HEK293 (cell line): ENCODE measurements around the gene NKD1.
A peak's percentile ranks its signal among the peaks of the same experiment; 100 is the strongest.

Experiments
- CTCF ChIA-PET: fragments of 350-600 bp; formaldehyde crosslinking; extraction: SDS; loops from one replicate; lab custom pipeline; 2021; ENCODE audit warnings: antibody characterized with exemption; lab: Yijun Ruan, JAX
- POLR2A ChIA-PET: fragments of 300-600 bp; formaldehyde crosslinking; extraction: SDS; loops from one replicate; lab custom pipeline; 2020; ENCODE audit warnings: antibody characterized with exemption, inconsistent platforms; lab: Yijun Ruan, JAX
- H3K27ac ChIP-seq: fragments of 200-500 bp; sonication (Bioruptor generic); 2 replicates; pipeline ENCODE4 v1.5.1; 2014; ENCODE audit warnings: low read depth, low read length, control low read depth, inconsistent platforms; ENCODE audit errors: extremely low read depth
- H3K36me3 ChIP-seq, 2 experiments: fragments of 200-500 bp in 1 of 2; sonication (Bioruptor generic) in 1 of 2; 1 replicate in 1 of 2; 2 replicates in 1 of 2; pipeline ENCODE4 v1.5.1; 2014 to 2017; ENCODE audit warnings: inconsistent platforms in 2 of 2, low read length in 2 of 2; ENCODE audit not compliant: control insufficient read depth in 2 of 2, insufficient read depth in 1 of 2
- H3K4me1 ChIP-seq: fragments of 200-500 bp; sonication (Bioruptor generic); 2 replicates; pipeline ENCODE4 v1.5.1; 2014; ENCODE audit warnings: mild to moderate bottlenecking, low read length, inconsistent platforms; ENCODE audit not compliant: control insufficient read depth, insufficient read depth
- H3K4me3 ChIP-seq: 2 replicates; pipeline ENCODE4 v1.5.1; 2011; ENCODE audit warnings: low read depth, mild to moderate bottlenecking, control low read depth, low read length, moderate library complexity
- H3K9me3 ChIP-seq: fragments of 200-500 bp; sonication (Bioruptor generic); 2 replicates; pipeline ENCODE4 v1.5.1; 2014; ENCODE audit warnings: low read depth, low read length, inconsistent platforms; ENCODE audit not compliant: control insufficient read depth, insufficient read depth
- GLIS1 ChIP-seq: fragments of 450-650 bp; formaldehyde crosslinking; IDR thresholded peaks from 2 replicates; pipeline ENCODE4 v1.5.1; 2016; ENCODE audit warnings: missing biosample characterization, missing genetic modification characterization
- KLF1 ChIP-seq: fragments of 450-650 bp; formaldehyde crosslinking; IDR thresholded peaks from 2 replicates; pipeline ENCODE4 v1.5.1; 2016; ENCODE audit warnings: missing biosample characterization, missing genetic modification characterization
- SP2 ChIP-seq: fragments of 450-650 bp; formaldehyde crosslinking; IDR thresholded peaks from 2 replicates; pipeline ENCODE4 v1.5.1; 2016; ENCODE audit warnings: missing biosample characterization, missing genetic modification characterization
- ZBTB48 ChIP-seq: fragments of 450-650 bp; formaldehyde crosslinking; IDR thresholded peaks from 2 replicates; pipeline ENCODE4 v1.5.1; 2016; ENCODE audit warnings: missing biosample characterization, missing genetic modification characterization
- ZFP69B ChIP-seq: fragments of 450-650 bp; formaldehyde crosslinking; IDR thresholded peaks from 2 replicates; pipeline ENCODE4 v1.5.1; 2016; ENCODE audit warnings: missing biosample characterization, missing genetic modification characterization
- ZIC2 ChIP-seq: fragments of 450-650 bp; formaldehyde crosslinking; IDR thresholded peaks from 2 replicates; pipeline ENCODE4 v1.5.1; 2016; ENCODE audit warnings: missing biosample characterization, missing genetic modification characterization
- ZNF121 ChIP-seq: fragments of 450-650 bp; formaldehyde crosslinking; IDR thresholded peaks from 2 replicates; pipeline ENCODE4 v1.5.1; 2016; ENCODE audit warnings: missing biosample characterization, missing genetic modification characterization
- ZNF341 ChIP-seq: fragments of 450-650 bp; formaldehyde crosslinking; IDR thresholded peaks from 2 replicates; pipeline ENCODE4; 2016; ENCODE audit warnings: low read depth, missing biosample characterization, missing genetic modification characterization
- ZNF354C ChIP-seq: fragments of 450-650 bp; formaldehyde crosslinking; IDR thresholded peaks from 2 replicates; pipeline ENCODE4 v1.5.1; 2016; ENCODE audit warnings: missing biosample characterization, missing genetic modification characterization, low read depth, borderline replicate concordance
- ZNF423 ChIP-seq: fragments of 450-650 bp; formaldehyde crosslinking; IDR thresholded peaks from 2 replicates; pipeline ENCODE4 v1.5.1; 2016; ENCODE audit warnings: missing biosample characterization, missing genetic modification characterization
- ZNF623 ChIP-seq: fragments of 450-650 bp; formaldehyde crosslinking; IDR thresholded peaks from 2 replicates; pipeline ENCODE4 v1.5.1; 2016; ENCODE audit warnings: missing biosample characterization, missing genetic modification characterization
- ZNF660 ChIP-seq: fragments of 450-650 bp; IDR thresholded peaks from 2 replicates; pipeline ENCODE4 v1.5.1; 2018; ENCODE audit warnings: missing biosample characterization, mild to moderate bottlenecking, missing genetic modification characterization
- ZNF670 ChIP-seq: fragments of 450-650 bp; formaldehyde crosslinking; IDR thresholded peaks from 2 replicates; pipeline ENCODE4 v1.5.1; 2016; ENCODE audit warnings: missing biosample characterization, missing genetic modification characterization, low read depth
- ZXDB ChIP-seq: fragments of 450-650 bp; formaldehyde crosslinking; IDR thresholded peaks from 2 replicates; pipeline ENCODE4 v1.5.1; 2016; ENCODE audit warnings: missing biosample characterization, missing genetic modification characterization
- TF ChIP-seq, protein P1 (sequence below): fragments of 450-650 bp; formaldehyde crosslinking; IDR thresholded peaks from 2 replicates; pipeline ENCODE4 v1.5.0; 2017; ENCODE audit warnings: missing biosample characterization, missing genetic modification characterization, borderline replicate concordance
- TF ChIP-seq, protein P2 (sequence below): fragments of 450-650 bp; formaldehyde crosslinking; IDR thresholded peaks from 2 replicates; pipeline ENCODE4; 2016; ENCODE audit warnings: missing biosample characterization, missing genetic modification characterization

Gene NKD1

DNA sequence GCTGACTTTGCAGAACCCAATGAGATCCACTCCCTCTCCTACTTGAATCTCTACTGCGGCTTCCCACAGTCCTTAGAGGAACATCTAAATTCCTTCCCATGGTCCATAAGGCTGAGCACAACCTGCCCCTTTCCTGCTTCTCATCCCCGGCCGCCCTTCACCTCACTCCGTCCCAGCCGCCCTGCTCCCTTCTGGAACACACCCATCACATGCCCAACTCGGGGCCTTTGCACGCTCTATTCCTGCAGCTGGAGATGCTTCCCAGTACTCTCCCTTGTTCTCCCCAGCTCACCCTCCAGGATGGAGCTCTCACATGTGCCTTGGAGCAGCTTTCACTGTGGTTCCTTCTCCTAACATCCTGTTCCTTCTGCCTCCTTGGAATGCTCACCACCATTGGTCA is 23.6 kb downstream of the NKD1 start:
- Histone ChIP-seq H3K9me3 (no peaks in the 10 kb centered on the region), H3K4me1 (no peaks in the 10 kb centered on the region), H3K27ac (no peak overlapping the region), H3K4me3 (no peak overlapping the region), H3K36me3 (peaks cover 0 to 3% of the 10 kb centered on the region in 2 experiments; a peak in 1 of 3 replicates)
- TF ChIP-seq ZNF423 (tag by site-specific recombination): no peak
- TF ChIP-seq ZNF623 (tag by site-specific recombination): peak; percentile 52
- ChIA-PET CTCF (no interaction called here), POLR2A (no interaction called here)

DNA sequence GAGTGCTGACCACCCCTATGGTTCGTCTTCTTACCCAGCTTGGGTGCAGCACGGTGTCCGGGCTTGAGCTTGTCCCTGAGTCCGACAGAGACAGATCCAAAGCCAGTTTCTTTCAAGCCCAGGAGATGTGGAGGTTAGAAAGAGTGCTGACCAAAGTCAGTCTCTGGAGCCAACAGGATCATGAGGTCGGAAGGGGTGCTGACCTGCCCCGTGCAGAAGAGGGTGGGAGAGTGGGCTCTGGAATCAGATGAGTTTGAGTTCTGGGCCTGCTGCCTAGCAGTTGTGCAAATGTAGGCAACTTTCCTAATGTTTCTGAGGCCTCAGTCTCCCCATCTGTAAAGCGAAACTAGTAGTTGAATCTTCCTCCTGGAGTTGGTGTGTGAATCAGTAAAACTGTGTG is 24.5 kb downstream of the NKD1 start:
- ChIA-PET POLR2A (no interaction called here), CTCF (interaction anchor here (0.8 to 0.9 kb wide), 2 partner anchors 21 to 63 kb away, joined by 3 read pairs; no protein-coding TSS in a partner anchor)
- H3K4me3 ChIP-seq: no peak overlapping the region
- H3K9me3 ChIP-seq: no peaks in the 10 kb centered on the region
- H3K27ac ChIP-seq: no peak overlapping the region
- peaks cover 0 to 3% of the 10 kb centered on the region in 2 experiments; a peak in 1 of 3 replicates for H3K36me3 ChIP-seq
- H3K4me1 ChIP-seq: no peaks in the 10 kb centered on the region
- no peak for TF ChIP-seq ZNF341 (tag by site-specific recombination)
- no peak for TF ChIP-seq KLF1 (tag by site-specific recombination)
- TF ChIP-seq ZNF354C (tag by site-specific recombination): no peak
- TF ChIP-seq SP2: no peak
- TF ChIP-seq, protein P1, sequence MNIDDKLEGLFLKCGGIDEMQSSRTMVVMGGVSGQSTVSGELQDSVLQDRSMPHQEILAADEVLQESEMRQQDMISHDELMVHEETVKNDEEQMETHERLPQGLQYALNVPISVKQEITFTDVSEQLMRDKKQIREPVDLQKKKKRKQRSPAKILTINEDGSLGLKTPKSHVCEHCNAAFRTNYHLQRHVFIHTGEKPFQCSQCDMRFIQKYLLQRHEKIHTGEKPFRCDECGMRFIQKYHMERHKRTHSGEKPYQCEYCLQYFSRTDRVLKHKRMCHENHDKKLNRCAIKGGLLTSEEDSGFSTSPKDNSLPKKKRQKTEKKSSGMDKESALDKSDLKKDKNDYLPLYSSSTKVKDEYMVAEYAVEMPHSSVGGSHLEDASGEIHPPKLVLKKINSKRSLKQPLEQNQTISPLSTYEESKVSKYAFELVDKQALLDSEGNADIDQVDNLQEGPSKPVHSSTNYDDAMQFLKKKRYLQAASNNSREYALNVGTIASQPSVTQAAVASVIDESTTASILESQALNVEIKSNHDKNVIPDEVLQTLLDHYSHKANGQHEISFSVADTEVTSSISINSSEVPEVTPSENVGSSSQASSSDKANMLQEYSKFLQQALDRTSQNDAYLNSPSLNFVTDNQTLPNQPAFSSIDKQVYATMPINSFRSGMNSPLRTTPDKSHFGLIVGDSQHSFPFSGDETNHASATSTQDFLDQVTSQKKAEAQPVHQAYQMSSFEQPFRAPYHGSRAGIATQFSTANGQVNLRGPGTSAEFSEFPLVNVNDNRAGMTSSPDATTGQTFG (tag by site-specific recombination): no peak
- no peak for TF ChIP-seq ZNF670 (tag by site-specific recombination)
- TF ChIP-seq ZBTB48 (tag by site-specific recombination): no peak
- TF ChIP-seq, protein P2, sequence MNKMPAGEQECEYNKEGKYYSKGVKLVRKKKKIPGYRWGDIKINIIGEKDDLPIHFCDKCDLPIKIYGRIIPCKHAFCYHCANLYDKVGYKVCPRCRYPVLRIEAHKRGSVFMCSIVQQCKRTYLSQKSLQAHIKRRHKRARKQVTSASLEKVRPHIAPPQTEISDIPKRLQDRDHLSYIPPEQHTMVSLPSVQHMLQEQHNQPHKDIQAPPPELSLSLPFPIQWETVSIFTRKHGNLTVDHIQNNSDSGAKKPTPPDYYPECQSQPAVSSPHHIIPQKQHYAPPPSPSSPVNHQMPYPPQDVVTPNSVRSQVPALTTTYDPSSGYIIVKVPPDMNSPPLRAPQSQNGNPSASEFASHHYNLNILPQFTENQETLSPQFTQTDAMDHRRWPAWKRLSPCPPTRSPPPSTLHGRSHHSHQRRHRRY: no peak
- no peak for TF ChIP-seq ZXDB
- no peak for TF ChIP-seq ZNF660 (tag by site-specific recombination)

DNA sequence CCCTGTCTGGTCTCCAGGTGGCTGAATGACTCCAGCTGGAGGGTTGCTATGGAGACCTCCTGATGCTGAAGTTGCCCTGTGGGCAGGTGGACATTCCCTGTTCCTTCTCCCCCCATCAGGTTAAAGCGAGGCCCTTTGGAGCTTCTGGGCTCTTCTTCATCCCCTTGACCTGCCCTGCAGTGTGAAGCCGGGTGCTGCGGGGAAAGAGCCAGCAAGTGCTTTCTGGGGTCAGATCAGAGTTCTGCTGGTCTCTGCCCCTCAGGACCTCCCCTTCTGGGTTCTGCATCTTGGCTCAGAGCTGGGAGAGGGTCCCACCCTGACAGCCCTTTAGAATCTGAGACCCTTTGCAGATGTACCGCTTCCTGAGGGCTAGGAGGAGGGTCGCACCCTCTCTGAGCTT is 25.1 kb downstream of the NKD1 start:
- H3K36me3 ChIP-seq: peaks cover 0 to 3% of the 10 kb centered on the region in 2 experiments; a peak in 1 of 3 replicates
- TF ChIP-seq ZFP69B (tag by site-specific recombination): no peak
- no peak overlapping the region for H3K27ac ChIP-seq
- no peak overlapping the region for H3K4me3 ChIP-seq
- no peaks in the 10 kb centered on the region for H3K9me3 ChIP-seq
- CTCF ChIA-PET: interaction anchor here (0.8 to 0.9 kb wide), 2 partner anchors 21 to 64 kb away, joined by 3 read pairs; no protein-coding TSS in a partner anchor
- H3K4me1 ChIP-seq: no peaks in the 10 kb centered on the region
- POLR2A ChIA-PET: no interaction called here

DNA sequence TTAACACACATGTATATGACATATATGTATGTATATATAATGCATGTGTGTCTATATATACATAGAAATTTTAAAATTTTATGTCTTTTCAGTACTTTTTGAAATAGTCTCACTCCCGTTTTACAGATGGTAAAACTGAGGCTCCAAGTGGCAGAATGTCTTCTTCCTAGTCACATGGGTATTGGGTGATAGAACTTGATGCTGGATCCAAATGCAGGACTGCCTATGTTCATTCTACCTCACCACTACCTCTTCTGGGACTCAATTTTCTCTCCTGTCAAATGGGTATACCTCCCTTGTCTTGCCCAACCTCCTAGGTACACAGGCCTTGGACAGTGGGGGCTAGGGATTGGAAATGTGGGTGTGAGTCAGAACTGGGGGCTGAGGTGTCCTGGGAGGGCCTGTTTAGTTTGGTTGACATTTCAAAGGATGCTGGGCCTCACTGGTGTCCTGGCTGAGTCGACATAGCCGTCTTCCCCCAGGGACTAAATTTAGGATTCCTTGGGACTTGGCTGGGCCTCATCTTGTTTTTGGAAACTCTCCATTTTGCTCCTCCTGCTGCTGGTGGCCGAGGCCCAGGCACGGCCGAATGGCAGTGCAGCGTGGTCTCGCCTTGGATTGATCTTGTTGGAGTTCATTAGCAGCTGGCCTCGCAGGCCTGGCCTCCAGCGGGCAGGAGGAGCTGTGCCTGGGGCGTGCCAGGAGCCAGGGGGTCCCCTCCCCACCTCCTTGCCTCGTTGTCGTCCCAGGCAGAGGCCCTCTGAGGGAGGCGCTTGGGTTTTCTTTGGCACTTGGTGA is 25.9 kb downstream of the NKD1 start:
- CTCF ChIA-PET: no interaction called here
- no peak overlapping the region for H3K27ac ChIP-seq
- no peaks in the 10 kb centered on the region for H3K9me3 ChIP-seq
- no peak overlapping the region for H3K4me3 ChIP-seq
- TF ChIP-seq ZNF121 (tag by site-specific recombination) (no peak), ZIC2 (tag by site-specific recombination) (0 out of 2 replicates have a peak, but pooled peaks have one; percentile 9), GLIS1 (tag by site-specific recombination) (peak; percentile 52)
- TF ChIP-seq, all 188 proteins: peak for 2
- H3K4me1 ChIP-seq: no peaks in the 10 kb centered on the region
- POLR2A ChIA-PET: no interaction called here
- H3K36me3 ChIP-seq: peaks cover 0 to 6% of the 10 kb centered on the region in 2 experiments; a peak in 1 of 3 replicates
